ENCODE data around the gene HLCS. TPM values are rescaled to one million over a fixed set of nuclear protein-coding genes. Genes with fewer than 3 reads are reported as not detected.
A peak's percentile ranks its signal among the peaks of the same experiment; 100 is the strongest.

HLCS gene
- total RNA-seq, 1 experiment from 2014 or later, result 12.7 TPM

DNA sequence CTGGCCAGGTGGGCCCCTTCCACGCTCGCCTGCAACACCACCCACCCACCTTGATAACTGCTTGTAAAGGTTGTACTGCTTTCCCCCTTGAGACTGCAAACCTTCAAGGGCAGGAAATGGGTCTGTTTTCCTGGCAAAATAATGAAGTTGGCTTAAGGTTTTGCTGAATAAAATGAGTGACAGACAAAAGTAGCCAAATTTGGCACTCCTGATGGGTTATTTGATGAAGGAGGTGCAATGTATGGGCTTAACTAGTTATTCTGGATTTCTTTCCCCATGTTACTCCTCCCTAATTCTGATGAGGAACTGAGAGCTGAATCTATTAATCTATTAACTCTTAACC, 14.6 kb upstream of the HLCS start:
- Histone ChIP-seq H2AFZ (ENCODE audit: low read length) (no peak overlapping the region), H3K56ac (ENCODE audit: insufficient read length, low read depth, low read length) (no peak overlapping the region), H3T11ph (ENCODE audit: low read length) (no peak overlapping the region), H3K14ac (ENCODE audit: insufficient read depth, low read length) (no peak overlapping the region), H4K20me1 (ENCODE audit: control insufficient read depth, insufficient read depth, insufficient read length) (no peaks in the 10 kb centered on the region), H2BK5ac (ENCODE audit: insufficient read length, low read length) (no peak overlapping the region), H3K79me2 (ENCODE audit: insufficient read depth, low read length) (no peaks in the 10 kb centered on the region), H2BK120ac (ENCODE audit: low read depth, low read length, poor library complexity, severe bottlenecking) (no peak overlapping the region), H3K27ac (ENCODE audit: insufficient read length, low read depth, low read length) (no peak overlapping the region), H3K4me1 (ENCODE audit: insufficient read depth, low read length) (peaks cover 4% of the 10 kb centered on the region; the same call in 1 of the 2 replicates), H3K79me1 (ENCODE audit: insufficient read depth, low read depth, low read length, poor library complexity, severe bottlenecking) (no peaks in the 10 kb centered on the region), H2BK20ac (ENCODE audit: low read depth, low read length, poor library complexity, severe bottlenecking) (no peak overlapping the region), H2AK5ac (ENCODE audit: insufficient read length, low read length) (no peak overlapping the region), H4K8ac (replicated peaks; ENCODE audit: insufficient read length, low read depth, low read length) (no peak overlapping the region), H3K18ac (ENCODE audit: insufficient read length, low read depth, low read length) (no peak overlapping the region), H3K9me3 (ENCODE audit: control insufficient read depth, low read depth, low read length) (no peaks in the 10 kb centered on the region), H3K23ac (ENCODE audit: insufficient read length, low read depth, low read length) (no peak overlapping the region), H3K27me3 (ENCODE audit: insufficient read depth, low read length) (peaks cover 2% of the 10 kb centered on the region; the same call in 1 of the 2 replicates), H4K5ac (ENCODE audit: insufficient read length, low read depth, low read length) (no peak overlapping the region), H2BK15ac (ENCODE audit: low read depth, low read length) (no peak overlapping the region), H3K9ac (ENCODE audit: extremely low read depth, insufficient read length, low read length) (no peak overlapping the region), H2BK12ac (ENCODE audit: insufficient read length, low read depth, low read length) (no peak overlapping the region), H3K4ac (ENCODE audit: low read depth, low read length) (no peak overlapping the region), H3K4me2 (ENCODE audit: insufficient read depth, insufficient read length, low read length) (peak overlapping the region; percentile 53), H3K23me2 (ENCODE audit: insufficient read length, low read depth, low read length, poor library complexity, severe bottlenecking) (peaks cover 8% of the 10 kb centered on the region), H4K91ac (ENCODE audit: insufficient read length, low read depth, low read length) (no peak overlapping the region)
- Mint-ChIP-seq H3K4me1 (peaks cover 19 to 20% of the 10 kb centered on the region in 2 experiments), H3K36me3 (ENCODE audit: insufficient read depth in 1 of 3, low read depth in 3 of 3) (no peaks in the 10 kb centered on the region), H3K27me3 (ENCODE audit: low read depth) (peaks cover 27% of the 10 kb centered on the region), H3K27ac (no peak overlapping the region), H3K9me3 (no peaks in the 10 kb centered on the region), H3K4me3 (peak overlapping the region; percentile 62 to 81)
- no peak for DNase-seq
- TF ChIP-seq, protein P1, sequence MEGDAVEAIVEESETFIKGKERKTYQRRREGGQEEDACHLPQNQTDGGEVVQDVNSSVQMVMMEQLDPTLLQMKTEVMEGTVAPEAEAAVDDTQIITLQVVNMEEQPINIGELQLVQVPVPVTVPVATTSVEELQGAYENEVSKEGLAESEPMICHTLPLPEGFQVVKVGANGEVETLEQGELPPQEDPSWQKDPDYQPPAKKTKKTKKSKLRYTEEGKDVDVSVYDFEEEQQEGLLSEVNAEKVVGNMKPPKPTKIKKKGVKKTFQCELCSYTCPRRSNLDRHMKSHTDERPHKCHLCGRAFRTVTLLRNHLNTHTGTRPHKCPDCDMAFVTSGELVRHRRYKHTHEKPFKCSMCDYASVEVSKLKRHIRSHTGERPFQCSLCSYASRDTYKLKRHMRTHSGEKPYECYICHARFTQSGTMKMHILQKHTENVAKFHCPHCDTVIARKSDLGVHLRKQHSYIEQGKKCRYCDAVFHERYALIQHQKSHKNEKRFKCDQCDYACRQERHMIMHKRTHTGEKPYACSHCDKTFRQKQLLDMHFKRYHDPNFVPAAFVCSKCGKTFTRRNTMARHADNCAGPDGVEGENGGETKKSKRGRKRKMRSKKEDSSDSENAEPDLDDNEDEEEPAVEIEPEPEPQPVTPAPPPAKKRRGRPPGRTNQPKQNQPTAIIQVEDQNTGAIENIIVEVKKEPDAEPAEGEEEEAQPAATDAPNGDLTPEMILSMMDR (conservative IDR thresholded peaks at IDR 0.05), result no peak
- WGBS (ENCODE audit: extremely low coverage, insufficient read length, low lambda C conversion rate), result no CpG with 5 or more reads among the region's 2 CpGs

Measured in H9 (cell line).